CMK (cell line): ENCODE results near the gene CS.
A peak's percentile ranks its signal among the peaks of the same experiment; 100 is the strongest.
"Not testable (repeated sequence)": the region's sequence is repeated elsewhere in the genome, so short reads cannot be mapped to it uniquely, and the experiment has no call there.

Experiments used
- DNase-seq: peaks from one replicate; pipeline ENCODE4 v3.0.0-alpha.2; 2010; ENCODE audit warnings: low read depth

The CS gene

DNA sequence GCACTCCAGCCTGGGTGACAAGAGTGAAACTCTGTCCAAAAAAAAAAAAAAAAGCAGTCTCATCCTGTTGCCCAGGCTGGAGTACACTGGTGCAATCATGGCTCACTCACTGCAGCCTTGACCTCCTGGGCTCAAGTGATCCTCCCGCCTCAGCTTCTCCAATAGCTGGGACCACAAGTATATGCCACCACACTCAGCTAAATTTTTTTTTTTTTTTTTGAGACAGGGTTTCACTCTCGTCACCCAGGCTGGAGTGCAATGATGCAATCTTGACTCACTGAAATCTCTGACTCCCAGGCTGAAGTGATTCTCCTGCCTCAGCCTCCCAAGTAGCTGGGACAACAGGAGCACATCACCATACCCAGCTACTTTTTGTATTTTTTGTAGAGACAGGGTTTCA lies 20.9 kb upstream of the CS start:
- DNase-seq: no peak

DNA sequence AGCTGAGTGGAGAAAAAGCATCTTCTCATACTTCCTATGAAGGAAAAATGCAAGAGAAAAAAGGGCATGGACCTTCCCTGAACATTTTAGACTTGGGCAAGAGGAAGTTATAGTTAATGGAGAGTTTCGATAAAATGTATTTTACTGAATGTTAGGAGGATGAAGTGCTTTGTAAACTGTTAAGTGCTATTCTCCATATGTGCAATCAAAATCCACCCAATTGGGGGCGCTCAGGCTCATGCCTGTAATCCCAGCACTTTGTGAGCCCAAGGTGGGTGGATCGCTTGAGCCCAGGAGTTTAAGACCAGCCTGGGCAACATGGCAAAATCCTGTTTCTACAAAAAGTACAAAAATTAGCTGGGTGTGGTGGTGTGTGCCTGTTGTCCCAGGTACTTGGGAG lies 17.5 kb upstream of the CS start:
- no peak for DNase-seq

DNA sequence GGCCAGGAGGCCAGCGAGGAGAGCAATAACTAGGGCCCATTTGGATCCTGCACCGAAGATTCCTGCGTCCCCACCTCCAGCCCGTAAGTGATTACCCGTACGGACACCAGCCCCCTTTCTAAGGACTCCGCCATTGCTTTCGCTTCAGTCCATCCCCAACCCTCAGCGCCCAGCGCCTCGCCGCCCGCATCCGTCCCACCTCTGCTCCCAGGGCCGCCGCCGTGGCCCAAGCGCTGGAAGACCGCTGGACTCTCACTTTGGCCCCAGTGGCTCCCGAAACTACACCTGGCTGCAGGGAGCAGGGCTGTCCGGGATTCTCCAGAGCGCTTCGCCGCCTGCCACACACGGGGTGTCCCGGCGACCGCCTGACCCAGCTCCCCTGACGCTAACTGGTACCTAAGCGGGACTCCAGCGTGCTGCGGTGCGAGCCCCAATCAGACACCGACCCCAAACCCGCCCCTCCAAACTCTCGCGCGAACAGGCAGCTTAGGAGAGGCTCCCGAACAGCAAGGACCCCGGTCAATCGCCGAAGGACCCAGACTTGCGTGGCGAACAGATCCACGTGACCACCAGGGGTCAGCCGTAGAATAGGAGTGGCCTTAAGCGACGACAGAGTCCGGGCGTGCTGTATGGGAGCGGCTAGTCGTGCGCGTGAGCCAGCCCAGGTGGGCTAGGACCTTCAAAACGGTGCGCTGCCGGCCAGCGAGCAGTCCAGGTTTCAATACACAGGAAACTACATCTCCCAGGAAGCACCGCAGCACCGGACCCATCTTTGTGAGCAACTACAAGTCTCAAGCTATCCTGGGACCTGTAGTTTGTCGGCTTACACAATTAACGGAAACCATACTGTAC lies 15.7 kb upstream of the CS start, which contains the start of gene CNPY2:
Gene CNPY2 (minus strand): TSS at position 367 of the 852 bp plus-strand sequence. CDS start 771 bp downstream, outside the sequence.
- DNase-seq: peak; percentile 90

DNA sequence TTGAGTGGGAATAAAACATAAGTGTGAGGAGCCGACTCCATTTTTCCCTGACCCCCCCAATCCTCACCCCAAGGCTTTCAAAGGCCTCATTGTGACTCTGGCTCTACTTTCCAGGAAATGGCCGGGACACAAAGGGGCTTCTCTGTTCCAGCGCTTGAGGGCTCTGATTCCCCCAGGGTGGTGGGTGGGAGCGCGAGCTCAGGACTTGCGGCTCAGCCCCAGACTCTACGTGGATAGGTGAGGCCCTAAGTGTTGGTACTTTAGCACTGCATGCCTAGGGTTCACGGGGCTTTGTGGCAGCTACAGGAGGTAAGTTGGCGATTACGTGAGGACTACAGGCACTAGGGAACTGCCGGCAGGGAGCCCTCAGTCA lies 15.1 kb upstream of the CS start:
- DNase-seq: no peak

DNA sequence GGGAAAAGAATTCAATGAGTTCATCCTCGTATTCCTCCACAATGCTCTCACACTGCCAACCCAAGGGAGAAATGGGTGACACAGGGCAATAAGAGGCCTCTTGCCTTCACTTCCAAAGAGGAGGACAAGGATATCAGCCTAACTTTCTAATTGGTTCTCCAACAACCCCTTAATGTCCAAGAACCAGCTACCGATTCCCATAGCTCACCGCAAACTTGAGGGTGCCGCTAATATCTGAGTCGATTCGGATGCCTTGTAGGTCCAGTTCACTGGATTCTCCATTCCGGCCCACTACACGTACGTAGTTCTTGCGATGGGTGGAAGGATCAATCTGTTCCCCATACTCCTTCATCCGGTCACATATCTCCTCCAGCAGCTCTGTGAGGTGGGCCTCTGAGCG lies 10.9 kb upstream of the CS start:
- DNase-seq: no peak

DNA sequence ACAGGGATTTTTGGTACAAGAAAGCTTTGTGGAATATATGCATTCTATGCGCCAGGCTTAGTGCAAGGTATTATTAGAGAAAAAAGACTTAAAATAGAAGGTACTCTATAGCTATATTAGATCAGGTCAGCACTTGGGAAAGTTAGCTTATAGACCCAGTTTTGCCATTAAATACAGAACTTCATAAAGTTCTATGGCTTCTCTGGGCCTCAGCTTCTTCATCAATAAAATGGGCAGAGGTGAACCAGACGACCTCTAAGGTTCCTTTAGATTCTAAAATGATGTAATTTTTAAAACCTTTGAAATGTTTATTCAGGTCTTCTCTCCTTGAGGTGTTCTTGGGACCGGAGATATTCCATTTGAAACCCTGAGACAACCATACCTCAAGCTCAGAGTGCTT lies 8.6 kb upstream of the CS start:
- no peak for DNase-seq

DNA sequence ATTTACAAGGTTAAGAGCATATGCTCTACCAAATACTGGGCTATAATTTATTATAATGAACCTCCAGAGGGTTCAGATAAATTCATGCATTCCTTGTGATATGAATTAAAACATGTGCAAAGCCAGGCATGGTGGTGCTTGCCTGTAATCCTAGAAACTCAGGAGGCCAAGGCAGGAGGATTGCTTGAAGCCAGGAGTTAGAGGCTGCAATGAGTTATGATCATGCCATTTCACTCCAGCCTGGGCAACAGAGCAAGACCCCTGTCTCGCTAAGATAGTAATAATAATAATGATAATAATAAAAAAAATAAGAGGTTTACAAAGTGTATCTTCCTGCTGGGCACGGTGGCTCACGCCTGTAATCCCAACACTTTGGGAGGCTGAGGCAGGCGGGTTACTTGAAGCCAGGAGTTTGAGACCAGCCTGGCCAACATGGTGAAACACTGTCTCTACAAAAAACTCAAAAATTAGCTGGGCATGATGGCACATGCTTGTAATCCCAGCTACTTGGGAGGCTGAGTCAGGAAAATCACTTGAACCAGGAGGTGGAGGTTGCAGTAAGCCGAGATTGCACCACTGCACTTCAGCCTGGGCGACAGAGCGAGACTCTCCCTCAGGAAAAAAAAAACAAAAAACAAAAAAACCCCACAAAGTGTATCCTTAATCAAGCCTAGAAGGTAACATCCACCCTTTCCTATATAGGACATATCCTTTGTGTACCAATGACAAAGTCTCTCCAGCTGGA lies 7.3 kb upstream of the CS start:
- DNase-seq: no peak

DNA sequence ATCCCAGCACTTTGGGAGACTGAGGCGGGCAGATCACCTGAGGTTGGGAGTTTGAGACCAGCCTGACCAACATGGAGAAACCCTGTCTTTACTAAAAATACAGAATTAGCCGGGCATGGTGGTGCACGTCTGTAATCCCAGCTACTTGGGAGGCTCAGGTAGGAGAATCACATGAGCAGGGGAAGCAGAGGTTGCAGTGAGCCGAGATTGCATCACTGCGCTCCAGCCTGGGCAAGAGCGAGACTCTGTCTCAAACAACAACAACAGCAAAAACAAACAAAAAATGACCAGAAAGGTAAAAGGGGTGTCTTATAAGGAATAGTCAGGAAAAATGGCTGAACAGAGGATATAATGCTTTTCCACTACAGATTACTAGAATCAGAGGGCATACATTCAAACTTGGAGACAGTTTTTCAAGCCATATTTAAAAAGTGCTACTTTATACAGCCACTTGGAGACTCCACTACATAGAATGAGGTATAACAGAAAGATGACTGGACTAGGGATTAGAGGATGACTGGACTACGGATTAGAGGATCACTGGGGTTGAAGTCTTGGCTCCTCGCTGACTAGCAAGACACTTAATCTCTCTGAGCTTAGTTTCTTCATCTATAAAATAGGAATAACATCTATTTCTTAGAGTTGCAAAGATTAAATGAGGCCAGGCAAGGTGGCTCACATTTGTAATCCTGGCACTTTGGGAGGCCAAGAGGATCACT lies 4.9 kb upstream of the CS start:
- DNase-seq: no peak

DNA sequence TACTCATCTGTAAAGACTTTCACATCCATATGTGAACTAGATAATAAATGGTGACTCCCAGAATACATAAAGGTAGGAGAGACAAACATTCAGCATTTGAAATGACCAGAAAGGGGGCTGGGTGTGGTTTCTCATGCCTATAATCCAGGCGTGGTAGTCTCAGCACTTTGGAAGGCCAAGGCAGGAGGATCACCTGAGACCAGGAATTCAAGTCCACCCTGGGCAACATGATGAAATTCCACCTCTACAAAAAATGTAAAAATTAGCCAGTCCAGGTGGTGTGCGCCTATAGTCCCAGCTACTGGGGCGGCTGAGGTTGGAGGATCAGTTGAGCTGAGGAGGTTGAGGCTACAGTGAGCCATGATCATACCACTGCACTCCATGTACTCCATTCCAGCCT lies 4.1 kb upstream of the CS start:
- no peak for DNase-seq

DNA sequence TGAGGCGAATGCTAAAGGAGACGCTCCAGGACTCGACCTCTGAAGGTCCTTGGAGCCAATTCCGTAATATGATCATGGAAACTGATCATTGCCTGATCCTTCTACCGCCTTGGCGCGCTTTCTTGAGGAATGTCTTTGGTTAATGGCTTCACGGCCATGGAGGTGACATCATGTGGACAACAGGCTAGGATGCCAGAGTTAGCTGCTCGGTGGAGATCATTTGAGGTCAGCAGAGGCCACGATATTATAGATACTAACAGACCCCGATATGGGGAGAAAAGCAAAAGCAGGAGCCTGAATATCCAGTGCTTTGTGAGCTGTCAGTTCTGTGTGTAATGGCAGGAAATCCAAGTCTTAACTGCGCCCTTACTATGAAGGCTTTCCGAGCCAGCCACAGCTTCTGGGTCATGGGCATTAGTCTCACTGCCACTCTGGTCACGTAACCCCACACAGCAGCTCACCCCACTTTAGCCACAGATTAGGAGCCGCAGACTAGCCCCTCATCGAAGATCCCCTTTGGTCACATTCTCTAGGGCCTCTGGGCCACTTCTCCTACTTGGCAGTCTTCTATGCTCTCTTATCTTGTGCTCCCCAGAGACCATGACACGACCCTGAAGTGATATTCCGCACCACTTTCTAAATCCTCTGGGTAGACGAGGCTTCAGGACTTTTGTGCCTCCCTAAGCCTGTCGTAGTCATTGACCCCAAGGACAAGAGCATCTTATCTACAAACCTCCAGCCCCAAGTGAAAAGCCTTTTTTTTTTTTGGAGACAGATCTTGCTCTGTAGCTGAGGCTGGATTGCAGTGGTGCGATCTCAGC lies 724 bp upstream of the CS start:
- peak; percentile 27 for DNase-seq

DNA sequence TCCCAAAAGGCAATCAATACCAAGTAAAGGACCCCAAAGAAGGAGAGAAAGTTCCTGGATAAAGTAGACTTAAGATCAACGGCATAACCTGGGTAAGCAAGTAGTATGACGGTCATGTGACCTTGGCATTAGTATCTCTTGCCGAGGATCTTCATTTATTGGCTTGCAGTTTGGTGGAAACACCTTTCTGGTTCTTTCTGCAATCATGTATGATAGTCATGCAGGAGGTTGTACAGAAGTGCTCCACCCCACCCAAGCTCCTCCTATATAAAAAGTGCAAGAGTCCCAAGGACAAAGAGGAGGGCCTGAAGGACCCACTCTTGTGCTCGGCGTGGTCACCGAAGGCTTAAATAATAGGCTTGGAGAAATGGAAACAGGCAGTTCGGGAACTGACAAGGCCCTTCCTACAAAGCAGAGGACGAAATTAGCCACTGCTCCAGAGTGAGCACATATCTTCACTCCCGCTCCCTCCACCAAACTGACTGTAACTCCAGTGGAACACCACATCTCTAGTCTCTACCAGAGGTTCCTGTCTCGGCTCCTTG lies 750 bp downstream of the CS start:
- DNase-seq: no peak

DNA sequence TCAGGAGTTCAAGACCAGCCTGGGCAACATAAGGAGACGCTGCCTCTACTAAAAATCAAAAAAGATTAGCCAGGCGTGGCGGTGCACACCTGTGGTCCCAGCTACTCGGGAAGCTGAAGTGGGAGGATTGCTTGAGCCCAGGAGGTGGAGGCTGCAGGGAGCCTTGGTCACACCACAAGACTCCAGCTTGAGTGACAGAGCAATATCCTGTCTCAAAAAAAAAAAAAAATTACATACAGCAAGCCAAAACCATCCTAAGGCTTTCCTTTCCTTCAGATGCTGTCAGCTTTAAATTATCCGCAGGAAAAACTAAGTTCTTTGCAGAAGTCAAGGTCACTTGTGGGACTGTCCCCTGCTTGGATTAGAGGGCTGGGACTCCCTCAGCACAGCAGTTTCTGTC lies 1.3 kb downstream of the CS start:
- no peak for DNase-seq

DNA sequence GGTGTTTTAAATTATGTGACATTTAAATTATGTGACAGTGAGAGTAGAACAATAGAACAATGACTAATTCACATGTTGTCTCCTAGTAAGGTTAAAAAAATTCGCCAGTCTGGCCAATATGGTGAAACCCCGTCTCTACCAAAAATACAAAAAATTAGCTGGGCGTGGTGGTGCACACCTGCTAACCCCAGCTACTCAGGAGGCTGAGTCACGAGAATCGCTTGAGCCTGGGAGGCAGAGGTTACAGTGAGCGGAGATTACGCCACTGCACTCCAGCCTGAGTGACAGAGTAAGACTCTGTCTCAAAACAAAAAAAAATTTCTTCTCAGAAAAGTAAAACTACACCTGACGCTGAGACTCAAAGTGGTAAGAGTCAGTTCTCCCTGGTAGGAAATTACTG lies 2.7 kb downstream of the CS start:
- no peak for DNase-seq

DNA sequence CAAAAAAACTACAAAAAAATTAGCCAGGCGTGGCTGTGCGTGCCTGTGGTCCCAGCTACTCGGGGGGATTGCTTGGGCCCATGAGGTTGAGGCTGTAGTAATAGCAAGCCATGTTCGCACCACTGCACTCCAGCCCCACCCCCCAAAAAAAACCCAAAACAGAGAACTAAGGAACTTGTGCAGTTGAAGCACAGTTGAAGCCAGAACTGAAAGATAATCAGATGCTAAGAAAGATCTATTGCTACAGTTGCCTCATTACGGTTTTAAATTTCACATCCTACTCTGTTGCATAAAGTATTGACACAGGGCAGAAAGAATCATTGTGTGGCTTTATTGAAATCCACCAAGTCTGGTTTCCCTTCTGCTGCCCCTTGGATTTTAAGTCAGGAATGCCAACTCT lies 3.8 kb downstream of the CS start:
- DNase-seq: no peak

DNA sequence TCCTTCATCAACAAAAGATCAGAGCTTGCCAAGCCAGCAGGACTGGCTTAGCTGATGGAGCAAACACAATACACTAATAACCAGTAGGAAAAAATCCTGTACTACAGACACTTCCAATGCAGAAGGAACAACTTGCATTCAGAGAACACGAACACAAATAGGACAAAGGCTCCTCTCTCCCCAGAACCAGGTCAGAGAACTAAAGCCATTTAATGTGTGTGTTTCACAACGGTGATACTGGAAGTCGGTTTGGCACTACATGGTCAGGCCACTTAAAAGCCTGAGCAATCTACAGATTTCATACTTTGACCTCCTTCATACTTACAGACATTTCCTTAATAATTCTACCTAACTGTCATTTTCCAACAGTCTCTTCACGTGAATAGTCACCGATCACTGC lies 6.3 kb downstream of the CS start:
- no peak for DNase-seq

DNA sequence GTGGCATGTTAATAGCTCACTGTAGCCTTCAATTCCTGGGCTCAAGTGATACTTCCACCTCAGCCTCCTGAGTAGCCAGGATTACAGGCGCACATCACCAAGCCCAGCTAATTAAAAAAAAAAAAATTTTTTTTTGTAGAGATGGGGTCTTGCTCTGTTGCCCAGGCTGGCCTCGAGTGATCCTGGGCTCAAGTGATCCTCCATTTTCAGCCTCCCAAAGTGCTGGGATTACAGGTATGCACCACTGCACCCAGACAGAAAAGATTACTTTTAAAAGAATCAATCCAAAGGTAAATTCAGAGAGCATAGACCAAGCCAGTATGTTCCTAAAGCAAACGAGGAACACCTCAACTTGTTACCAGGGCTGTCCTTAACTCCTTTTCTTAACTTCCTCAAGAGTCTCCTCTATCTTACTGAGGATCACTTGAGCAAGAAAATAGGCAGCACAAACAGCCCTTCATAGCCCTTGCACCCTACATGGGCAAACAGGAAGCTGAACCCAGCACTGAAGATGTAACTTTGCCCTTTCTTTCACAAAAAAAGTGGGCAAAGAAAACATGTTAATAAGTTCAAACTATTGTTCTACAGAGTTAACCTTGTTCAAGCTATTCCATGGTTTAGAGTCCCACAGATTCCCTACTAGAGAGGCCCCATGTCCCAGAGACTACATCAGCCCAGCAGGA lies 11.3 kb downstream of the CS start:
- no peak for DNase-seq

DNA sequence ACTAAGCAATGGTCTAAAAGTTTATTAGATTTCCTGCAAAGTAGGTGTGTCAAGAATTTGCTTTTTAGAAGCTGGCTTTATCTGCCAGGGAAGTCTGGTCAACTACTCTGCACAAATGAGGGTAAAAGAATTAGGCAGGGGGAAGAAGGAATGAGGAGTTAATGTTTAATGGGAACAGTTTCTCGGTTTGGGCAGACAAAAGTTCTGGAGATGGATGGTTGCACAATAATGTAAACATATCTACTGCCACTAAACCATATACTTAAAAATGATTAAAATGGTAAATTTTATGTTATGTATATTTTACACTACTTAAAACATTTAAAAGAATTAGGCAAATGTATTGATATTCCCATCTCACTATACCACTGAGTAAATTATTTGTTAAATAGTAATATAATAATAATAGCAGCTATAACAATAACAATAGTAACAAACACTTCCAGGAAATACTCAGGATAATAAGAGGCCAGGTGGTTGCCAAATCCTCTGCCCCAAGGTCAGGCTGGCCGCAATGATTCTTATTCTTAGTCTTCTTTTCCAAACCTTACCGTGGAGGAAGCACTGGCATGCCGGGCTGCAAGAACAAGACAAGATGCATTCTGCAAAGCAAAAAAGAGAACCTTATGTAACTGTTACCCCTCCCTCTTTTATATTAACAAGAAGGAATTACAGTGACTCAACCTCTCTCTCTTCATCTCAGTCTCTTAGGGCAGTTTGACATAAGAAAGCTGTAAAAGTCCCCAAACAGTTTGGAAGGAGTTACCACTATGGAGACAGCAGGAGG lies 13.9 kb downstream of the CS start:
- DNase-seq: no peak

DNA sequence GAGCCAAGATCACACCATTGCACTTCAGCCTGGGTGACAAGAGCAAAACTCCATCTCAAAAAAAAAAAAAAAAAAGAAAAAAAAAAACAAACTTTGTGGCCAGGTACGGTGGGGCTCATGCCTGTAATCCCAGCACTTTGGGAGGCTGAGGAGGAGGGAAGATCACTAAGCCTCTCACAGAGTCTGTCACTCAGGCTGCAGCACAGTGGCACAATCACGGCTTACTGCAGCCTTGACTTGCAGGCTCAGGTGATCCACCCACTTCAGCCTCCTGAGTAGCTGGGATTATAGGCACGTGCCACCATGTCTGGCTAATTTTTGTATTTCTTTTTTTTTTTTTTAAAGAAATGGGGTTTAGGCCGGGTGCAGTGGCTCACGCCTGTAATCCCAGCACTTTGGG lies 15.9 kb downstream of the CS start:
- DNase-seq: not testable (repeated sequence)

DNA sequence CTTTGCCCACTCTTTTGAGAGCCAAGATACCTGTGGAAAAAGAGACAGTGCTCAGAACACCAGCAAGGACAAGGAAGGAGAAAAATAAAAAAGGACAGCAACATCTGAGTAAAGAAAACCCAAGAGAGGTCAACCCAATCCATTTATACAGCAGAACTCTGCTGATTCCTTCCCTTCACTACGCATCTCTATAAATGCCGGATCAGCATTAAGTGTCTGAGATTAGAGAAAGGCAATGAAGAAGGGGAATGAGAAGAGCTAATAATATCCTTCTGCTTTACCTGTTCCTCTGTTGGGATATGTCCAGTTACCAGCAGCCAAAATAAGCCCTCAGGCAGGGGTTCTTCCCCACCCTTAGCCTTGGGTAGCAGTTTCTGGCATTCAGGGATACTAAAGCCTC lies 17.6 kb downstream of the CS start:
- DNase-seq: no peak

DNA sequence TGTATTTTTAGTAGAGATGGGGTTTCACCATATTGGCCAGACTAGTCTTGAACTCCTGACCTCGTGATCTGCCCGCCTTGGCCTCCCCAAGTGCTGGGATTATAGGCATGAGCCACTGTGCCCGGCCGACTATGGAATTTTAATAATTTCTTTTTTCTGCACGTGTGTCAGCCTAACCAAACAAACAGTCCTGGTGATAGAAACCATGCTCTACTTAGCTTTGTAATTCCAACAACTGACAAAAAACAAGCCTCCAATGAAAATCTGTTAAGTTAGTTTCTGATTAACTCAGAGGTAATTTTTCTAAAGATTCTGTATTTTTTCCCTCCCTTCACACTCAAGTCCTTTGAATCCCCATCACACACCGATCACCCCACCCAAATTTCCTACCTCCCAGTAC lies 18.1 kb downstream of the CS start:
- DNase-seq: no peak
